Testis (tissue), 3 donors: ENCODE results near the gene TUBA4B. TPM values are rescaled to one million over a fixed set of nuclear protein-coding genes. Genes with fewer than 3 reads are reported as not detected.
A peak's percentile ranks its signal among the peaks of the same experiment; 100 is the strongest.
"Not testable (repeated sequence)": the region's sequence is repeated elsewhere in the genome, so short reads cannot be mapped to it uniquely, and the experiment has no call there.

Experiments
- DNase-seq: peaks from one replicate; pipeline ENCODE4 v3.0.0-alpha.2; 2019
- H3K27ac ChIP-seq, 2 donors: fragments of 200-600 bp; sonication (generic); one replicate each; pipeline ENCODE4 v1.5.1; 2019
- H3K27me3 ChIP-seq: fragments of 200-600 bp; sonication (generic); one replicate; pipeline ENCODE4 v1.5.1; 2019
- H3K36me3 ChIP-seq: fragments of 200-600 bp; sonication (generic); one replicate; pipeline ENCODE4 v1.5.1; 2017; ENCODE audit warnings: low read depth; ENCODE audit errors: missing control alignments
- H3K4me1 ChIP-seq: fragments of 200-600 bp; sonication (generic); one replicate; pipeline ENCODE4 v1.5.1; 2019
- H3K4me3 ChIP-seq, 2 donors: fragments of 200-600 bp; sonication (generic); one replicate each; pipeline ENCODE4 v1.5.1; 2017 to 2019
- H3K9me3 ChIP-seq: fragments of 200-600 bp; sonication (generic); one replicate; pipeline ENCODE4 v1.5.1; 2017
- POLR2A ChIP-seq: fragments of 450-650 bp; IDR thresholded peaks from one replicate; pipeline ENCODE4 v1.6.1; 2017; ENCODE audit warnings: antibody characterized with exemption, mild to moderate bottlenecking, moderate library complexity
- WGBS, 2 donors: methylation state at CpG; one replicate each; pipeline ENCODE4 v1.1.5; 2018; 5-methylcytosine and 5-hydroxymethylcytosine counted together
- intact Hi-C: fragments of 100-400 bp; cut with DNase I; formaldehyde crosslinking; loops from one replicate; pipeline ENCODE4 v1.15.1; 2023; ENCODE audit warnings: low total_unique reads
- polyA plus RNA-seq: library from polyadenylated mRNA; stranded (reverse); fragments of 350-450 nt; fragmentation: Illumina TruSeq; extraction: RNeasy Lipid Tissue Mini Kit (QIAGEN cat#74804); gene quantifications from one replicate; pipeline ENCODE4 v1.2.3, GENCODE V29; 2014; ENCODE audit warnings: low read depth, low replicate concordance; ENCODE audit not compliant: insufficient read depth
- total RNA-seq, 2 donors: library from RNA; depleted of rRNA; stranded (reverse); fragments of >200 nt; gene quantifications; one replicate each; pipeline ENCODE4 v1.2.3, GENCODE V29; 2016
- TF ChIP-seq, protein P1 (sequence below), 3 experiments: fragments of 450-650 bp in 2 of 3; fragments of 200-600 bp in 1 of 3; sonication (generic) in 1 of 3; IDR thresholded peaks; one replicate each; pipeline ENCODE4 v1.5.1; 2016 to 2019; ENCODE audit warnings: antibody characterized with exemption in 3 of 3, mild to moderate bottlenecking in 2 of 3, moderate library complexity in 1 of 3

The TUBA4B gene
- total and polyA plus RNA-seq, 3 donors from 2014 or later, result 0.25 to 1.6 TPM; not detected in 1

DNA sequence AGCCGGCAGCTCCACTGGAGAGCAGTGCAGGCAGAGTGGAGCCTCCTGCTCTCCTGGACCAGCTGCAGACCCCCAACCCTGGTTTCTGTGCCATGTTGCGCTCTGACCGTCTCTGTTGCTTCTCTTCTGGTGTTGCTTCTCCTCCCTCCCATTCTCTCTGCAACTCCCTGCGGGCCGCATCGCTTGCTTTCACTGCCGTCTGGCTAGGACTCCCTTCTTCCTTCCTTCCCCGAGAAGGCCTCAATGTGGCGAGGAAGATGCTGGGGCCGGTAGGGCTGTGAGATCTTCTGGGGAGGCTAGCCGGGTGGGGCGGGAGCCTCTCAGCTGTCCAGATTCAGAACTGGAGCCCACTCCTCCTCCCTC is 32.3 kb downstream of the TUBA4B start:
- Histone ChIP-seq H3K36me3 (no peaks in the 10 kb centered on the region), H3K4me3 (no peak overlapping the region), H3K27me3 (no peaks in the 10 kb centered on the region), H3K9me3 (no peaks in the 10 kb centered on the region), H3K4me1 (peaks cover 25% of the 10 kb centered on the region), H3K27ac (peak overlapping the region in 1 of 2 donors; percentile 5)
- no peak for DNase-seq
- TF ChIP-seq POLR2A, result no peak
- TF ChIP-seq, protein P1, sequence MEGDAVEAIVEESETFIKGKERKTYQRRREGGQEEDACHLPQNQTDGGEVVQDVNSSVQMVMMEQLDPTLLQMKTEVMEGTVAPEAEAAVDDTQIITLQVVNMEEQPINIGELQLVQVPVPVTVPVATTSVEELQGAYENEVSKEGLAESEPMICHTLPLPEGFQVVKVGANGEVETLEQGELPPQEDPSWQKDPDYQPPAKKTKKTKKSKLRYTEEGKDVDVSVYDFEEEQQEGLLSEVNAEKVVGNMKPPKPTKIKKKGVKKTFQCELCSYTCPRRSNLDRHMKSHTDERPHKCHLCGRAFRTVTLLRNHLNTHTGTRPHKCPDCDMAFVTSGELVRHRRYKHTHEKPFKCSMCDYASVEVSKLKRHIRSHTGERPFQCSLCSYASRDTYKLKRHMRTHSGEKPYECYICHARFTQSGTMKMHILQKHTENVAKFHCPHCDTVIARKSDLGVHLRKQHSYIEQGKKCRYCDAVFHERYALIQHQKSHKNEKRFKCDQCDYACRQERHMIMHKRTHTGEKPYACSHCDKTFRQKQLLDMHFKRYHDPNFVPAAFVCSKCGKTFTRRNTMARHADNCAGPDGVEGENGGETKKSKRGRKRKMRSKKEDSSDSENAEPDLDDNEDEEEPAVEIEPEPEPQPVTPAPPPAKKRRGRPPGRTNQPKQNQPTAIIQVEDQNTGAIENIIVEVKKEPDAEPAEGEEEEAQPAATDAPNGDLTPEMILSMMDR (IDR thresholded peaks at IDR 0.05), result no peak
- intact Hi-C loops, result no loop called here
- WGBS, 2 donors, result 85 to 95% methylated on average over 10 to 12 of the region's 12 CpGs

DNA sequence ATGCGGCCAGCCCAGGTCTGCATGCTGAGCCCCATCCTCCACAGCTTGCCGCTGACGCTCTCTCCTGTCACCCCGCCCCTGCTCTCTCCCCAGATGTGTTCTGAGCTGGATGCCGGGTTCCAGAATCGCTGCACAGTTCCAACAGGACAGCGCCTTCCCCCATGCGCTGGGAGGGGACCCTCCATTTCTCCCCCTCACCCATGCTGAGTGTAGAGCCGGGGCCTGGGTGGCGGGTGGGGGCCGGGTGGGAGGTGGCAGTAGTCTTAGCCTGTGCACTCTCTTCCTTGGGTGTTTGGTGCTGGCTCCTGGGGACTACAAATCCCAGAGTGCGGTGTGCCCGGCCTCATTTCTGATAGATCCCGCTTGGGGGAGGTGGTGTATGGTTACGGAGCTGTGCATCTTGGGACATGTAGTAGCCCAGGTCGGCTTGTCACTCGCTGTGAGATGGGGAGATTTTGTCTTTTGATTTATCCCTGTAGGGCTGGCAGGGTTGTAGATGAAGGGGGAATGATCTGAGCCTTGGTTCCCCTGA is 32.9 kb downstream of the TUBA4B start:
- no peaks in the 10 kb centered on the region for H3K36me3 ChIP-seq
- H3K27ac ChIP-seq, result peak overlapping the region; percentile 5 to 58
- no peaks in the 10 kb centered on the region for H3K27me3 ChIP-seq
- intact Hi-C loops, result no loop called here
- H3K4me1 ChIP-seq, result peaks cover 22% of the 10 kb centered on the region
- TF ChIP-seq POLR2A, result no peak
- TF ChIP-seq, protein P1 (IDR thresholded peaks at IDR 0.05), result no peak
- peak; percentile 75 for DNase-seq
- H3K9me3 ChIP-seq, result no peaks in the 10 kb centered on the region
- WGBS, 2 donors, result 79 to 80% methylated on average over 15 to 17 of the region's 17 CpGs
- no peak overlapping the region for H3K4me3 ChIP-seq

DNA sequence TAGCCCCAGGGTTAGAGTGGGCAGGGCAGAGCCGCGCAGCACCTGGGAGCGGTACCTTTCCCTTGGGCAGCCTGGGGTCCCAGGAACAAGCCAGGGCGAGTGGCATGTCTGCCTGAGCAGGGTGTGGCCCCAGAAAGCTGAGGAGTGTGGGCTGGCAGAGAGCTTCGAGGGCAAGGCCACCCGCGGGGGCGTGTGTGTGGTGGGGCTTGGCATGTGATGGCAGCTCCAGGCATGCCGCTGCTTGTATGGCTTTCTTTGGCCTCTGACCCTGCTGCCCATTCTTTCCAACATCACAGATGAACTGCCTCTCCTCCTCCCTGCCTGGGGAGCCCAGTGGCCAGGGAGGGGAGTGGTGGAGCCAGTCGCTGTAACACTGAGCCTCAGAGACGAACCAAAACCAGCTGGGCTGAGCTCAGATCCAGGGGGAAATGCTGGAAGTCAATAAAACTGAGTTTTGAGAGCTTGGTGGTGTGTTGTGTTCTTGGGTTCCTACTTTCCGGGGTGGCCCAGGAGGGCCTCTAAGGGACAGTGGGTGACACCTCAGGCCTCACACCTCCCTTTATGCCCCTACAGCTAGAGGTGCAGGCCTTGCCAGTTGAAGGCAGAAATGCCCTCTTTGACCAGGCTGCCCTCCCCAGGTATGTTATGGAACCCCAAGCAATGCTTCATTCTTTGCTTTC is 33.5 kb downstream of the TUBA4B start:
- H3K27ac ChIP-seq, result peak overlapping the region; percentile 6 to 58

DNA sequence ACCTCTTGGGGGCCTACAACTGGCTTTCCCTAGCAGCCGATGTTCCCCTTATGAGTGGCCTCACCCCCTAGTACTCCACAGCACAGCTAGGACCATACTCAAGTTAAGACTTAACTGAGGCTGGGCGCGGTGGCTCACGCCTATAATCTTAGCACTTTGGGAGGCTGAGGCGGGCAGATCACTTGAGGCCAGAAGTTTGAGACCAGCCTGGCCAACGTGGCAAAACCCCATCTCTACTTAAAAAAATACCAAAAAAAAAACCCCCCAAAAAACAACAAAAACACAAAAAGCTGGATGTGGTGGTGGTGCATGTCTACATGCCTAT is 34.0 kb downstream of the TUBA4B start:
- 90 to 92% methylated on average over 6 of the region's 6 CpGs for WGBS, 2 donors
- Histone ChIP-seq H3K27ac (peak overlapping the region; percentile 6 to 58), H3K4me1 (peaks cover 22% of the 10 kb centered on the region)
- H3K27me3 ChIP-seq, H3K4me3 ChIP-seq, H3K36me3 ChIP-seq, H3K9me3 ChIP-seq, intact Hi-C loops, DNase-seq: not testable (repeated sequence)

More for the DNA sequence above, 33.5 kb downstream of the TUBA4B start:
- TF ChIP-seq, protein P1 (IDR thresholded peaks at IDR 0.05), result no peak
- no peak for TF ChIP-seq POLR2A
- intact Hi-C loops, result no loop called here
- no peaks in the 10 kb centered on the region for H3K9me3 ChIP-seq
- peaks cover 22% of the 10 kb centered on the region for H3K4me1 ChIP-seq
- H3K4me3 ChIP-seq, result no peak overlapping the region
- H3K36me3 ChIP-seq, result no peaks in the 10 kb centered on the region
- 63 to 67% methylated on average over 7 to 12 of the region's 12 CpGs for WGBS, 2 donors
- H3K27me3 ChIP-seq, result no peaks in the 10 kb centered on the region
- DNase-seq, result peak; percentile 64

DNA sequence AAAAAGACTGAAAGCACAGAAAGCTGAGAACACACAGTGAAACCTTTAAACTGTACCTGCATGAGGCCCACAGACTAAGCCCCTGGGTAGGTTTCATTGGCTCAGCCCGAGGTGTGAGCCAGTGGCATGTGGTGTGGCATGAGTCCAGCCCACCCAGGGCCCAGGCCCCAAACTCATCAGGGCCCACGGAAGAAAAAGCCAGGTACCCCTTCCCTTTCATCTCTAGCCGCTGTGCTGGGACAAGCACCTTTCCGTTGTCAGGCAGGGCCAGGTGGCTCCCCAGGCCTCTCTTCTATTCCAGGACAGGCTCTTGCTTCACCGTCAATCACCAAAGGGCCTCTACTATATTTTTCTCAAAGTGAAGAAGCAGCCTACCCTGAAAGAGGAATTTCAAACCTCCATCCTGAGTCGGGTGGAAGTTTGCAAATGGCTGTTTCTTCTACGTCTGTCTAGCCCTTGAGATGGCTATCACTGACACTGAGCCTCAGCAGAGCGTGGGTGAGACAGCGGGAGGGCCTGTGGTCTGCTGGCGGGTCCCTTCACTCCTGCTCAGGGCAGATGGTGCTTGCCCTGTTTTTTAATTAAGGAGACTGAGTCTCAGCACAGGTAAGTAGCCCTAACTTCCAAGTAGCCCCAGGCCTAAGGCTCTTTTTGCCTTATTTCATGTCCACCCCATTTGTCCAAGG is 34.7 kb downstream of the TUBA4B start:
- TF ChIP-seq, protein P1 (IDR thresholded peaks at IDR 0.05), result no peak
- TF ChIP-seq POLR2A, result no peak
- Histone ChIP-seq H3K27ac (peak overlapping the region; percentile 6 to 7), H3K27me3 (no peaks in the 10 kb centered on the region), H3K9me3 (no peaks in the 10 kb centered on the region), H3K4me3 (no peak overlapping the region), H3K4me1 (peaks cover 22% of the 10 kb centered on the region), H3K36me3 (no peaks in the 10 kb centered on the region)
- no peak for DNase-seq
- WGBS, 2 donors, result 87 to 88% methylated on average over 9 to 10 of the region's 10 CpGs
- intact Hi-C loops, result no loop called here
